ENCODE measurements around the gene KNDC1.

The KNDC1 gene

GRCh38 chr10:133191651-133192050, 31.6 kb downstream of the KNDC1 start:
- no peak for DNase-seq (ENCODE audit: low read depth in 1 of 2, low spot score in 1 of 2)
- TF ChIP-seq JUND (IDR thresholded peaks at IDR 0.05; ENCODE audit: low read depth) = no peak
- in situ Hi-C loops (cut with HindIII; ENCODE audit: low pct_unique_long_range_greater_than_20kb, low sequenced_read_pairs) = no loop called here

GRCh38 chr10:133194151-133194550, 34.1 kb downstream of the KNDC1 start:
- in situ Hi-C loops (cut with HindIII; ENCODE audit: low pct_unique_long_range_greater_than_20kb, low sequenced_read_pairs) = no loop called here
- DNase-seq (ENCODE audit: low read depth in 1 of 2, low spot score in 1 of 2) = no peak
- TF ChIP-seq JUND (IDR thresholded peaks at IDR 0.05; ENCODE audit: low read depth) = no peak

DNA sequence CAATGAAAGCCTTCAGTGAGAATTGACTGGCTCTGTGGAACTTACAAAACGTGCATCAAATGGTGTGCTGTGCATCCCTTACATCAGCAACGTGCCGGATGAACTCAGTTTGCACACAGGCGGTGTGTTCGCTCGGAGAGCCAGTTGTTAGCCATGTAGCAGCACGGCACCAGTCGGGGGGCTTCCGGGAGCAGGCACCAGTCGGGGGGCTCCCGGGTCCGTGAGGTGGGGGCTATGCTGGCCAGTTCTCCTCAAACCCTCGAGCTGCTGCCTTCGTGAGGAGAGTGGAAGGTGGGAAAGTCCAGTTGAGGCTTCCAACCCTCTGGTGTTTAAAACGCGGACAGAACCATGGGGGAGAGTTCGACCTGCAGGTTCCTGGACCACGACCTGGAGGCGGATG, 35.1 kb downstream of the KNDC1 start:
- DNase-seq (ENCODE audit: low read depth in 1 of 2, low spot score in 1 of 2) = no peak
- TF ChIP-seq JUND (IDR thresholded peaks at IDR 0.05; ENCODE audit: low read depth) = no peak
- in situ Hi-C loops (cut with HindIII; ENCODE audit: low pct_unique_long_range_greater_than_20kb, low sequenced_read_pairs) = no loop called here

DNA sequence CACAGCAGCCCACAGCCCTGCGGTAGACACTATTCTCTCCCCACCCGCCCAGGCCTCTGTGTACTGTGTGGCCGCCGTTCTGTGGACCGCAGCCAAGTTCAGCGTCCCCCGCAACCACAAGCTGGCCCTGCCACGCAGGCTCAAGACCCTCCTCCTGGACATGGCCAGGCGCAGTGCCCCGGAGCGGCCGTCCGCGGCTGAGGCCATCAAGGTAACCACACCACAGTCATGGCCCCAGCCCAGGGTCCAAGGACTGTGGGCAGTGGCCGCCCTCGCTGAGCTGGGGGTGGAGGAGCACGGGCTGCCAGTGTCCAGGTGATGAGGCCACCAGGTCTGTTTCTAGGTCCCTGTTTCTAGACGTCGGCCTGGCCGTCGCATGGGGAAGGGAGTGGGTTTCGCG, 35.6 kb downstream of the KNDC1 start:
- in situ Hi-C loops (cut with HindIII; ENCODE audit: low pct_unique_long_range_greater_than_20kb, low sequenced_read_pairs) = no loop called here

DNA sequence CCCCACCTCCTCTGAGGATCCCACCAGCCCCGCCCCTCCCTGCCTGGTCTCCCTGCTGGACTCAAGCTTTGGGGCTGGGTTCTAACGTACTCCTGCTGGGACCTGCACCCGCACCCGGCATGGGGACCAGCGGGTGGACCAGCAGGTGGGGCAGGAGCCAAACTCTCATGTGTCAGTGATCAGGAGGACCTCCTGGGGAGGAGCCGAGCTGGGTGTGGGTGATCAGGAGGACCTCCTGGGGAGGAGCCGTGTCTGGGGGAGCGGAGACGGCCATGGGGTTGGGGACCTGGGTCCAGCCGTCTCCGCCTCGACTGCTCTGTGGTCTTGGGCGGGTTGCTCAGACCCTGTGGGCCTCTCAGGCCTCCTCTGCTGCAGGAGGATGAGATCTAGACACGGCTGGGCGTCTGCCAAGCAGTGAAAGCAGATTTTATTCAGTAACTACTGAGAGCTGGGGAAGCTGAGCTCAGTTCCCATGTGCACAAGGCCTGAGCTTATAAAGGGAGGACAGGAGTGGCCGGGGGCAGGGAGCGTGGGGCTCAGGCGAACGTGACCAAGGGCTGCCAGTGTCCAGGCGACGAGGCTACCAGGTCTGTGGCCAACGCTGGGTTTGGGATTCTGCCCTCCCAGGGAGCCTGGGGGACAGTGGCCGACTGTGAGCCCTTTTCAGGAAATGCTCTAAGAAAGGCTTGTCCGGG, 36.3 kb downstream of the KNDC1 start:
- DNase-seq (ENCODE audit: low read depth in 1 of 2, low spot score in 1 of 2) = no peak
- TF ChIP-seq JUND (IDR thresholded peaks at IDR 0.05; ENCODE audit: low read depth) = no peak
- in situ Hi-C loops (cut with HindIII; ENCODE audit: low pct_unique_long_range_greater_than_20kb, low sequenced_read_pairs) = no loop called here

More for the DNA sequence above, 35.6 kb downstream of the KNDC1 start:
- no peak for TF ChIP-seq JUND (IDR thresholded peaks at IDR 0.05; ENCODE audit: low read depth)
- DNase-seq (ENCODE audit: low read depth in 1 of 2, low spot score in 1 of 2) = no peak

DNA sequence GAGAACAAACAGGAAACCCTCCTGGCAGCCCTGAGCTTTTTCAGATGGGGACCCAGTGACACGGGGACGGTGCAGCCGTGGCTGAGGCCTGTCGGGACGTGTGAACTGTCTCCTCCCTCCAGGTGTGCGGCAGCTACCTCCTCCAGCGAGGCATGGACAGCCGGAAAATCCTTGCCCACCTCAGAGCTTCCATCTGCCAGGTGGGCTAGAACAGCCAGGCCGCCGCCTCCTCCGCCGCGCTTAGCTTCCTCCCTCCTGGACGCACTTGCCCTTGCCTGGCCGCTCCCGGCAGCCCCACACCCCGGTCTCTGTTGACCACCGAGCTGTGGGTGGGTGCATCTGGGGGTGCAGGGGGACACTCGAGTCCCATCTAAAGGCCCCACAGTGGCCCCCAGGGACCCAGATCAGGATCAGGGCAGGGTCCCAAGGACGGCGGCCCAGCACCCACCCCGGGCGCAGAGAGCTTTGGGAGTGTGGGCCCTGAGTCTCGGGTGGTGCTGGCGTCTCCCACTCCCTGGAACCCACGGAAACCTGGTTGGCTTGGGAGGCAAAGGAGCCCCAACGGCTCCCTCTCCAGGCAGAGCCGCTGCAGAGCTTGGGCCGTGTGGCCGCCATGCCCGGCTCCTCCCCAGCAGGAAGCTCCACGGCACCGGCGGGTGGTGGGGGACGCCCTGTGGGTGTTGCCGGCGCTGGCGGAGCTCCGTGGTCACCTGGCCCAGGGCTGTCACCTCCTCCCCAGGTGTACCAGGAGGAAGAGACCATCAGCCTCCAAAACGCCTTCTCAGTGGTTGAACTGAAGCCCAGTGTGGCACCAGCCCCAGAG, 37.1 kb downstream of the KNDC1 start:
- DNase-seq (ENCODE audit: low read depth in 1 of 2, low spot score in 1 of 2) = no peak
- in situ Hi-C loops (cut with HindIII; ENCODE audit: low pct_unique_long_range_greater_than_20kb, low sequenced_read_pairs) = no loop called here
- no peak for TF ChIP-seq JUND (IDR thresholded peaks at IDR 0.05; ENCODE audit: low read depth)

GRCh38 chr10:133197786-133198185, 37.8 kb downstream of the KNDC1 start:
- no peak for TF ChIP-seq JUND (IDR thresholded peaks at IDR 0.05; ENCODE audit: low read depth)
- in situ Hi-C loops (cut with HindIII; ENCODE audit: low pct_unique_long_range_greater_than_20kb, low sequenced_read_pairs) = no loop called here
- DNase-seq (ENCODE audit: low read depth in 1 of 2, low spot score in 1 of 2) = no peak

DNA sequence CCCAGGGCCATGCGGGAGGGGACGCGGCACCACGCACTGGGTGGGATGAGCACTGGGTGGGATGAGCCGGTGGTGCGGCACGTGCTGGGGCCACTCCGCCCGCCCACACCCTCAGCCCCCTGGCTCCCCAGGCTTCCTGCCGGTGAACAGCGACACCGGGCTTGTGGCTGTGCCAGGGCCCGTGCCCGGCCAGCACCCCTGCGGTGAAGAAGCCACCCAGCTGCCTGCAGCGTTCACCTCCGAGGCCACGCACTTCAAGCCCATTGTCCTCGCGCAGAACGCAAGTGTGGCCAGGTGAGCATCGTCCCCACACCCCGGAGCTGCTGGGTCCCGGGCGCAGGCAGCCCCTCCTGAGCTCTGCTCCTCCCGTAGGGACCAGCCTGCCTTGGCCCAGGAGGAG, 38.2 kb downstream of the KNDC1 start:
- in situ Hi-C loops (cut with HindIII; ENCODE audit: low pct_unique_long_range_greater_than_20kb, low sequenced_read_pairs) = no loop called here

DNA sequence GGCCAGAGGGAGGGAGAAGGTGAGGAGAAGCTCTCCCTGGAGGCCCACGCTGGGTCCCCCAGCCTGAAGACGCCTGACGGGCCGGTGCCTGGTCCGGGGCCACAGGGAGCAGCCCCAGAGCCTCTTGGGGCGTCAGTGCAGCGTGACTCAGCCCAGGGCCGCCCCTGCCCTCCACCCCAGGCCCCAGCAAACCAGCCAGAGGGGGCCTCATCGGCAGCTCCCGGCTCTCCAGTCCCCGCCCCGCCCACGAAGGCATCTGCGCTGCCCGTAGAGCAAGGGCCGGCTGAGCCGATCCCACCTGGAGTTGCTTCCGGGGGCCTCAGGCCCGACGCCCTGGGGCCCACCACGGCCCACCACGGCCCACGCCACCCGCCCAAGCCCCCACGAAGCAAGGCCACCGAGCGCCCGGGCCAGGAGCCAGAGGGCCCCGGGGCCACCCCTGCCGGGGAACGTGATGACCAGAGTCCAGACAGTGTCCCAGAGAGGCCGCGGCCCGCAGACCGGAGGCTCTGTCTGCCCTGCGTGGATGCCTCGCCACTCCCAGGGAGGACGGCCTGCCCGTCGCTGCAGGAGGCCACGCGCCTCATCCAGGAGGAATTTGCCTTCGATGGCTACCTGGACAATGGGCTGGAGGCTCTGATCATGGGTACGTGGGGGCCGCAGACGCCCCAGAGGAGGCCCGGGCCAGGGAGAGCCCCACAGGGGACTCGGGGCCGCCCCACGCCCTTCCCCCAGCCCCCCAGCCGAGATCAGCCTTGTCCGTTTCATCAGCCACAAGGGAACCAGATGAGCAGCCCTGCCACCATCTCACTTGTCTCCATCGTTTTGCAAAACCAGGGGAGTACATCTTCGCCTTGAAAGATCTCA, 38.8 kb downstream of the KNDC1 start:
- in situ Hi-C loops (cut with HindIII; ENCODE audit: low pct_unique_long_range_greater_than_20kb, low sequenced_read_pairs) = no loop called here
- DNase-seq (ENCODE audit: low read depth in 1 of 2, low spot score in 1 of 2) = no peak
- TF ChIP-seq JUND (IDR thresholded peaks at IDR 0.05; ENCODE audit: low read depth) = no peak

More for the DNA sequence above, 38.2 kb downstream of the KNDC1 start:
- no peak for DNase-seq (ENCODE audit: low read depth in 1 of 2, low spot score in 1 of 2)
- no peak for TF ChIP-seq JUND (IDR thresholded peaks at IDR 0.05; ENCODE audit: low read depth)

DNA sequence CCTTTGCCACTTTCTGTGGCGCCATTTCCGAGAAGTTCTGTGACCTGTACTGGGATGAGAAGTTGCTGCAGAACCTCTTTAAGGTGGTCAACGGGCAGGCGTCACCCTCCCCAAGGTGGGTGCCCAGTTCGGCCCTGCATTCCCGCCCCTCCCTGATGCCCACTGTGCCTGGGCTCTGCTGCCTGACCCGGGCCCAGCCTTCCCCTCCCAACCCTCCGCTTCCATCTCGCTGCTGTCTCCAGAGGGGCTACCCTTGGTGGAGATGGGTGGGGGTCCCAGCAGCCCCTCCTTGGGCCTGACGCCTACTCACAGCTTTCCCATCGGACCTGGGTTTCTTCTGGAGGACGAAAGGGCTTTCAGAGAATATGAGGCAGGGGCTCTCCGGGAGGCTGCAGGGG, 39.5 kb downstream of the KNDC1 start:
- no peak for TF ChIP-seq JUND (IDR thresholded peaks at IDR 0.05; ENCODE audit: low read depth)
- in situ Hi-C loops (cut with HindIII; ENCODE audit: low pct_unique_long_range_greater_than_20kb, low sequenced_read_pairs) = no loop called here
- DNase-seq (ENCODE audit: low read depth in 1 of 2, low spot score in 1 of 2) = no peak

DNA sequence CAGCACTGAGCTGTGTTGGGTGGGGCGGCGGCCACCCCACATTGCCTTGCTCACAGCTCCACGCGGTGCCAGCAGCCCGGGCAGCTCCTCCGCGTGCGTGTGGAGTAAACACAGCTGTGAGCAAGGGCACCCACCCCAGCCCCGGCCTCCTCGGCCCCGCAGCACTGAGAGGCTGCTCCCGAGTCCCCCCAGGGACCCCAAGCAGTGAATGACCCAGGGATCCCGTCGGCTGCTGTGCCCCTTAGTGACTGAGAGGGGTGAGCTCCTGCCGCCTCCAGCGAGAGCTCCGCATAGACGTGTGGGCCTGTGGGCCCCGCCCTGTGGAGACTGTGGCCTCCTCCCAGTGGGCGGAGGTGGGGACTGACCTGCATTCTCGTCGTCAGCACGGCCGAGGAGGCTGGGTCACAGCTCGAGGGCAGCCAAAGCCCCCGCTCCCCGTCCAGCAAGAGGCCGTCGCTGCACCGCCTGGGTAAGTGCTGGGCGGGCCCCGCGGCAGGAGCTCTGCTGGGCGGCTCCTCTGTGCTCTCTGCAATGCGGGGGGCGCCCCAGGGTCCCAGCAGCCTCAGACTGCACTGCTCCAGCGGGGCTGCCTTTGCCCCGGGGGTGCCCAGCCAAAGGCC, 40.1 kb downstream of the KNDC1 start:
- in situ Hi-C loops (cut with HindIII; ENCODE audit: low pct_unique_long_range_greater_than_20kb, low sequenced_read_pairs) = no loop called here
- TF ChIP-seq JUND (IDR thresholded peaks at IDR 0.05; ENCODE audit: low read depth) = no peak
- no peak for DNase-seq (ENCODE audit: low read depth in 1 of 2, low spot score in 1 of 2)

GRCh38 chr10:133200621-133201031, 40.6 kb downstream of the KNDC1 start:
- in situ Hi-C loops (cut with HindIII; ENCODE audit: low pct_unique_long_range_greater_than_20kb, low sequenced_read_pairs) = no loop called here
- no peak for DNase-seq (ENCODE audit: low read depth in 1 of 2, low spot score in 1 of 2)
- no peak for TF ChIP-seq JUND (IDR thresholded peaks at IDR 0.05; ENCODE audit: low read depth)
